GM10266 (cell line): ENCODE measurements around the gene RNF213.

ENCODE experiments used
- DNase-seq: peaks from one replicate; pipeline ENCODE4 v3.0.0; 2012; ENCODE audit errors: extremely low spot score
- TF ChIP-seq, protein P1 (sequence below): IDR thresholded peaks from 2 replicates; pipeline ENCODE4 v1.5.1; 2012; ENCODE audit warnings: mild to moderate bottlenecking, low read depth; ENCODE audit not compliant: control insufficient read depth, insufficient read depth; ENCODE audit errors: missing control alignments

RNF213 gene

DNA sequence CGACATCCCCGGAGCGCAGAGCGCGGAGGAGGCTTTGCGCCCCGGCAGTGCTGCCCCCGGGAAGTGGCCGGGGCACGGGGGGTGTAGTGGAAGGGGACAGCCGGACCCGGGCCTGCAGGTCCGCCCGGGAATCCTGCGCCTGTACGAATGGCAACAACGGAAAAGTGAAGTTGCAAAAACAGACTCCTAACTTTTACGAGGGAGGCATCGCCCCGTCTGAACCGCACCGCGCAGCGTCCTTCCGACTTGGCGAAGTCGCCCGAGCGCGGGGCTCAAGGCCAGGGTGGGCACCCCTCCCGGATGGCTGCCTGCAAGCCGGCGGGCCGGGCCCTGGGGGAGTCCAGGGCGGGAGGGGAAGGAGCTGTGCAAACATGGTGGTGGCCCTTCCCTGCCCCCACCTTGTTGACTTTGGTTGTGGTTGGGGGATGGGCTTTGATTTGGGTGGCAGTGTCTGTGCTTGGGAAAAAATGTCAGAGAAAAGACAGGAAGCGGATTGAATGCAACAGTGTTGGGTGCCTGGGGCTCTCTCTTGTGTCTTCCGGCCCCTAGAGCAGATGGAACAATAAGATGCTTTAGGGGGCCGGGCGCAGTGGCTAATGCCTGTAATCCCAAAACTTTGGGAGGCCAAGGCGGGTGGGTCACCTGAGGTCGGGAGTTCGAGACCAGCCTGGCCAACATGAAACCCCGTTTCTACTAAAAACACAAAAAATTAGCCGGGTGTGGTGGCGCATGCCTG is 675 bp downstream of the RNF213 start:
- TF ChIP-seq, protein P1, sequence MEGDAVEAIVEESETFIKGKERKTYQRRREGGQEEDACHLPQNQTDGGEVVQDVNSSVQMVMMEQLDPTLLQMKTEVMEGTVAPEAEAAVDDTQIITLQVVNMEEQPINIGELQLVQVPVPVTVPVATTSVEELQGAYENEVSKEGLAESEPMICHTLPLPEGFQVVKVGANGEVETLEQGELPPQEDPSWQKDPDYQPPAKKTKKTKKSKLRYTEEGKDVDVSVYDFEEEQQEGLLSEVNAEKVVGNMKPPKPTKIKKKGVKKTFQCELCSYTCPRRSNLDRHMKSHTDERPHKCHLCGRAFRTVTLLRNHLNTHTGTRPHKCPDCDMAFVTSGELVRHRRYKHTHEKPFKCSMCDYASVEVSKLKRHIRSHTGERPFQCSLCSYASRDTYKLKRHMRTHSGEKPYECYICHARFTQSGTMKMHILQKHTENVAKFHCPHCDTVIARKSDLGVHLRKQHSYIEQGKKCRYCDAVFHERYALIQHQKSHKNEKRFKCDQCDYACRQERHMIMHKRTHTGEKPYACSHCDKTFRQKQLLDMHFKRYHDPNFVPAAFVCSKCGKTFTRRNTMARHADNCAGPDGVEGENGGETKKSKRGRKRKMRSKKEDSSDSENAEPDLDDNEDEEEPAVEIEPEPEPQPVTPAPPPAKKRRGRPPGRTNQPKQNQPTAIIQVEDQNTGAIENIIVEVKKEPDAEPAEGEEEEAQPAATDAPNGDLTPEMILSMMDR: no peak
- no peak for DNase-seq

DNA sequence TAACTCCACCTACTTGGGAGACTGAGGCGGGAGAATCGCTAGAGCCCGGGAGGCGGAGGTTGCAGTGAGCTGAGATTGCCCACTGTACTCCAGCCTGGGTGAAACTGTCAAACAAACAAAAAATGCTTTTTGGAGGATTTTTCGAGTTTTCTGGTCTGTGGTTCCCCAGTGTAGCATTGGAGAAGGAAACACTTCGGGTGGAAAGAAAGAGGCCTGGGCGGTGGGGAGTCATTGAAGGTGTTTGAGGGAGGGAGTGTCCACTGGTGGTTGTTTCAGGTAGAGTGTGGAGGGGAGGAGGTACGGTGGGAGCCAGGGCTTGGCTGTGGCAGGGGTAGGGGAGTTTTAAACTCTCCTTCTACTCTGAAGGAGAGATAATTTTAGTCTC is 1.2 kb downstream of the RNF213 start:
- DNase-seq: no peak

DNA sequence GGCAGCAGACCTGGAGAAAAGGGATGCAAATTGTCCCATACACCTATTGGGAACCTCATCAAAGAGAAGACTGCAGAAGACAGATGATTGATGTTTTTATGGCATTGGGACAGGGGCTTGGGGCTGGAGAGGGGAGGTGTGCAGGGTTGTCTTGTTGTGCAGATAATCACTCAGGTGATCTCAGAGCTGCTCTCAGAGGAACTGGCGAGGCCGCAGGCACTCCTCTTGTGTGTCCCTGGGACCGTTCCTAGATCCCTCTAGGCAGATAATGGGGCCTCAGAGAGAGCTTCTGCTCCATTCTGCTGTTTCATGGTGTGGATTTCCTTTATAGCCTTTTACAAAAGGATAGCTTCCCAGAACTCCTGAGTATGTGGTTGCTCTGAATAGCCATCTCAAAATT is 1.6 kb downstream of the RNF213 start:
- TF ChIP-seq, protein P1: no peak
- no peak for DNase-seq

More for the DNA sequence above, 1.2 kb downstream of the RNF213 start:
- TF ChIP-seq, protein P1: no peak

DNA sequence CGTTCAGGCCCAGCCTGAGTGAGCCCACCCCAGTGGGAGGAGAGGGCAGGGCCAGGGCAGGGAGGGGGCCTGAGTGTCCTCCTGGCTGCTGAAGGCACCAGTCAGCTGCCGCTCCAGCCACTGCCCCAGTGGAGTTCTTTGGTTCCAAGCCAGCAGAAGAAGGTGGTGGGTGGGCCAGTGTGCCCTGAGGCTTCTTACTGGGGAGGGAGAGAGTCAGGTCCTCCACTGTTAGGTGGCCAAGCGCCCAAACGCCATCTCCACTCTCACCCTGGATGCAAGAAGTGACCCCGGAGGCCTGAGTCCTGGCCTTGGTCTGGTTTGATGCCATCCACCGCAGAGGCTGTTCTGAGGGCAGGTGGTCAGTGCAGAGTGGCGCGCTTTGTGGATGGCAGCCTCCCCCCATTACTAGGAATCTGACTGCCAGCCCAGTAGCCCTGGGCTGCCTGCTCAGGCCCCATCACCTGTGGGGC is 2.2 kb downstream of the RNF213 start:
- TF ChIP-seq, protein P1: no peak
- no peak for DNase-seq

DNA sequence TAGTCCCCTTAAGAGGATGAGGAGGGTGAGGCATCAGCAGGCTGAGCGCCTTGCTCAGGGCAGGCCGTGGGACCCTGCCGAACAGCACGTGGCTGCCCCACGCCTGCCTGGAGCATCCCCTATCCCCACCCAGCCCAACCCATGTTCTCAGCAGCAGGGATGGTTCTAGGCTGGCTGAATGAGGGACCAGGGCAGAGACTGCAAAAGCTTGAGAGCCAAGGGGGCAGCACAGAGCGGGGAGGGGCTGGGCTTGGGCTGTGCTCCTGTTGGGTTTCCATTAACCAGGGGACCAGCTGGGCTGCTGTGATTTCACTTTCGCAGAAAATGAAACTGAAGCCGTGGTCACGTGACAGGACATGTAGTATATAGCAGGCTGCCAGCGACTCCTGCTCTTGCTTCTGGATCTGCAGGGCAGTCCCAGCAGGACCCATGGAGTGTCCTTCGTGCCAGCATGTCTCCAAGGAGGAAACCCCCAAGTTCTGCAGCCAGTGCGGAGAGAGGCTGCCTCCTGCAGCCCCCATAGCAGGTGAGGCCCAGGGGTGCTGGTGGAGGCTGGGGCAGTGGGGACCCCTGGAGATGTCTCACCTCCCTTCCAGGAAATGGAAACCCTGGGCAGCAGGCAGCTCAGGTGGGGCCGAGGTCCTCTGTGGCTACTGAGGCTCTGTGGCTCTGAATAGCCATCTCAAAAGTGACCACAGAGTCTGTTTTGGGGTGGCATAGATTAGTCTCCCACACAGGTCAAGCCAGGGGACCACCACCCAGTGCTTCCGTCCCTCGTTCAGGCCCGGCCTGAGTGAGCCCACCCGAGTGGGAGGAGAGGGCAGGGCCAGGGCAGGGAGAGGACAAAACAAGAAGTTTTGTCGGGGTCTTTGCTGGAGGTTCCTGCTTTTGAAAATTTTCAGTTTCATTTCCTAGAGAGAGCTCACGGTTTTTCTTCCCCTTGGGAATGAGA is 2.9 kb downstream of the RNF213 start:
- DNase-seq: peak; percentile 90
- TF ChIP-seq, protein P1: peak; percentile 39

DNA sequence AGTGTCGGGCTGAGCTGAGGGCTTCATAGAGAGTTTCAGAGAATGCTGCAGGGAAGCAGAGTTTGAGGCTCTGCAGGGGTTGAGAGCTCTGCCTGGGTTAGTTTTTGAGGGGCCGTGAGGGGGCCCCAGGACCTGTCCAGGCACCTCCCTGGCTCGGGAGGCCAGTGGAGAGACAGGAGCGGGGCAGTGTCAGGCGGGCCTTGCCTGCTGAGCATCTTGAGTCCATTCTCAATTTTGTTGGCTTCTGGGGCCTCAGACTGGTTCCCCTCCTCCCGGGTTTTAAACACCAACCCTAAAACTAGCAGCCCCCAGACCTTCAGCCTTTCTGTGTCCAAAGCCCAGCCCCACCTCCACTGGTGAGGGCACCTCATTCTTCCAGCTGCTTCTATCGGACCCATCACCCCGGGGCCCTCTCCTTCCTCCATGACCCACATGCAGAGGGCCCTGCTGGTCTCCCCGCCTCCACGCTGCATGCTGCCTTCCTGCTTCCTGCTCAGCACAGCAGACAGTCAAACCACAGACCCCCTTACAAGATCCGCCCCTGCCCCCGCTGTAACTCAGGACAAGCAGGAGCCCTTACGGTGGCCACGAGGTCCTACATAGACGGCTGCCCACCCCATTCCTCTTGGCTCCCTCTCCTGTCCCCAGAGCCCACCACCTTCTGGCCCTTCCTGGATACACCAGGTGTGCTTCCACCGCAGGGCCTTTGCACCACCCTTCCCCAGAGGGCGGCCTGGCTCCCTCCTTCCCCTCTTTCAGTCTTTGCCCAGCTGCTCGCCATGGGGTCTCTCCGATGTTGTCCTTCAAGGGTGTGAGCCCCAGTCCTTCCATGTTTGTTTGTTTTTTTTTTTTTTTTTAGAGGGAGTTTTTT is 3.8 kb downstream of the RNF213 start:
- DNase-seq: no peak
- TF ChIP-seq, protein P1: no peak
